Measurements from ENCODE around the gene APOD.

DNA sequence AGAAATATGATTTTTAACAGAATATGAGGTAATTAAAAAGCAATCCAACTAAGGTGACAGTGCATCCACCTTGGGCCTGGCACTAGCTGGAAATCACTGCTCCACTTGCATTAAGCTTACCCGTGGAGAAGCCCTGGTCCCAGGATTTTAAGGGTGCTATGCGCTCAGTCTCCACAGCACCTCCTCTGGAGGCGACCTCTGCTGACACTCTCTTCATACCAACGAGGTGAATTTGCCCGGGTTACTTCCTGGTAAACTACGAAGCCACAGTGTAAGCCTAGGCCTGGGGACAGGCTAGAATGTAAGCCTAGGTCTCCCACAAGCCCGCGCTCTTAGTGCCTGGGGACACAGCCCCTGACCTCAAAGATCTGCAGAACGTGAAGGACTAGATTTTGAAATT lies 793 bp downstream of the APOD start:
- TF ChIP-seq, protein P1, sequence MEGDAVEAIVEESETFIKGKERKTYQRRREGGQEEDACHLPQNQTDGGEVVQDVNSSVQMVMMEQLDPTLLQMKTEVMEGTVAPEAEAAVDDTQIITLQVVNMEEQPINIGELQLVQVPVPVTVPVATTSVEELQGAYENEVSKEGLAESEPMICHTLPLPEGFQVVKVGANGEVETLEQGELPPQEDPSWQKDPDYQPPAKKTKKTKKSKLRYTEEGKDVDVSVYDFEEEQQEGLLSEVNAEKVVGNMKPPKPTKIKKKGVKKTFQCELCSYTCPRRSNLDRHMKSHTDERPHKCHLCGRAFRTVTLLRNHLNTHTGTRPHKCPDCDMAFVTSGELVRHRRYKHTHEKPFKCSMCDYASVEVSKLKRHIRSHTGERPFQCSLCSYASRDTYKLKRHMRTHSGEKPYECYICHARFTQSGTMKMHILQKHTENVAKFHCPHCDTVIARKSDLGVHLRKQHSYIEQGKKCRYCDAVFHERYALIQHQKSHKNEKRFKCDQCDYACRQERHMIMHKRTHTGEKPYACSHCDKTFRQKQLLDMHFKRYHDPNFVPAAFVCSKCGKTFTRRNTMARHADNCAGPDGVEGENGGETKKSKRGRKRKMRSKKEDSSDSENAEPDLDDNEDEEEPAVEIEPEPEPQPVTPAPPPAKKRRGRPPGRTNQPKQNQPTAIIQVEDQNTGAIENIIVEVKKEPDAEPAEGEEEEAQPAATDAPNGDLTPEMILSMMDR (IDR thresholded peaks at IDR 0.05; ENCODE audit: poor library complexity): no peak
- TF ChIP-seq EZH2phosphoT487 (IDR thresholded peaks at IDR 0.05; ENCODE audit: low read depth, severe bottlenecking, unreplicated experiment): no peak

All from hepatocyte (in vitro differentiated cells).